Cardiac atrium fibroblast (primary cell): ENCODE measurements around the gene ZNF239. TPM values are rescaled to one million over a fixed set of nuclear protein-coding genes. Genes with fewer than 3 reads are reported as not detected.

Experiments used
- total RNA-seq: library from RNA; depleted of rRNA; stranded (reverse); fragments of >200 nt; gene quantifications from 2 replicates; pipeline ENCODE4 v1.2.3, GENCODE V29; 2015

ZNF239 gene
- total RNA-seq, result 1.8 and 9.9 TPM in 2 replicates

DNA sequence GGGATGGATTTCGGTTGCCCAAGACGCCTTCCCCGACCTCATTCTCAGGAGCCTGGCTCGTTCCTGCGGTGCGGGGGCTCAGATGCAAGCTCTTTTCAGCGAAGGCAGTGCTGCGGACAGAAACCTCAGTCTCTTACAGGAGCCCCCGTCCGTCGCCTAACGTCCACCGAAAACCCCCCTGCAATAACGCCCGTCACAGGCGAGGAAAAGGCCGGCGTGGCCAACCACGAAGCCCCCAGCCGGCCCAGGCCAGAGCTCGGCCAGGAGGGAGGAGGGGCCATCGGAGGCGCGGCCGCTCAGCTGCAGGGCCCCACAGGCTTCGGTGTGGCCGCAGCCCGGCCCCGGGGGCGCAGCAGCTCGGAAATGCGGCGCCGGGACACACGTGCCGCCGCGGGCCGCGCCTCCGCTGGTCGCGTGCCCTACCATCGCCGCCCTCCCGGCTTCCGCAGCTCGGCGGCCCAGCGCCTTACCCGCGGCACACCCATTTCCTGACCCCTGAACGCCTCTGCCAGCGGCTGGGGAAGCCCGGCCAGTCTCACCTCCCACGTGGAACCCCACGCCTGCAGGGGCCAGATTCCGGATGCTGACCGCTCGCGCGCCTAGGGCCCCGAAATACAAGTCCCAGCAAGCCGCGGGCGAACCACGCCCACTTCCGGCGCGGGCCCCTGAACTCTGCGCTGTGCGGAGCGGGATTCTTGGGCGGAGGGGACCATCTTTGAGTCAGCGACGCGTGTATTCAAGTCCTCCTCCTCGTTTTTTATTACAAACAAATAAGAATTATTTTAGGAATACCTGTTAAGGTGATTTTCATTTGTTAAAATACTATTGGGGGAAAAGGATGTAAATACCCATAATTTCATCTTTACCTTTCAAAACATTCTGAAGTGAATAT is at the start of gene ZNF239:
Gene ZNF239 (minus strand): TSS at position 616 of the 892 bp plus-strand sequence. CDS start 16,537 bp downstream, outside the sequence.

DNA sequence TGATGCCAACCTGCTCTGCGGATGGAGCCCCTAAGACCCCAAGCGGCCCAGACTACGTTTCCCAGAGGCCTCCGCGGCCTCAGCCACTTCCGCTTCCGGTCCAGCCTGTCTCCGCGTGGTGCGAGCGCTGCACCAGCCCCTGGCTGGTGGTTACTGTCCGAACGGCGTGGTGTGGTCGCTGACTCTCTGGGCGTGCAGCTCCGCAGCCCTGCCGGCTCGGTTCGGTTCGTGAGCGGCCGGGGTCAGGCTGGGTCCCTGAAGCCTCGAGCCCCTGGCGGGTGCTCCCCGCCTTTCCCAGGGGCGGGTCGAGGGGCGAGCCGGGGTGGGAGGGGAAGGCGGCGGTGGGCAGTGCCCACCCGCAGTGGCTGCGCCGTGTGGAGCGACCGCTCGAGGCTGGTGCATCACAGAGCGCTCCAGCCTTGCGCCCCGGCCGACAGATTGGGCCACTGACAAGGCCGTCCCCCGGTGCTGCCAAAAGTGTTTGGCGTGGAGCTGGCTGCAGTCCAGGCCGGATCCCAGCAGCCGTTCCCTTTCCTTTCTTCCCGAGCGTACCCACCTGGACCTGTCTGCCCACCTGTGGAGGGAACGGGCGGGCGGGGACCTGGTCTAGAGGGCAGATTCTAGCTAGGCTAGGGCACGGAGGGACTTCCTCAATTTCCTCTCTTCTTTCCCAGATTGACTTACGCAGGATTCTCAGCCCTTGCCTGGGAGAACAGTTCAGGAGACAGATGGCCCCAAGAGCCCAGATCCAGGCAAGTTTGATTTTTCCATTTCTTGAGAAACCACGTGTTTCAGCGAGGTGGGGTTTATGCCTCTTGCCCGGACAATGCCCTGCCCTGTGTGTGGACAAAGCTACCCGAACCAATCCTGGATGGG is 32.1 kb upstream of the ZNF239 start, which contains the start of gene ZNF485:
Gene ZNF485 (plus strand): TSS at position 116 of the 876 bp plus-strand sequence. CDS start 613 bp downstream, at position 729.

Other genes with a start within 250 kb of the ZNF239 start
- not detected in 2 replicates for gene FXYD4, start 203.0 kb downstream of the ZNF239 start, total RNA-seq
- gene HNRNPF, start 165.4 kb downstream of the ZNF239 start, total RNA-seq, result 157 and 160 TPM in 2 replicates
- 1.1 and 13.5 TPM in 2 replicates for gene ZNF487, start 137.5 kb downstream of the ZNF239 start, total RNA-seq
- gene ZNF485, start 31.8 kb upstream of the ZNF239 start, total RNA-seq, result 3.2 and 3.6 TPM in 2 replicates
- 29.6 and 34.3 TPM in 2 replicates for gene ZNF32, start 74.3 kb upstream of the ZNF239 start, total RNA-seq